ENCODE results near the gene PRKAG2.

The PRKAG2 gene

DNA sequence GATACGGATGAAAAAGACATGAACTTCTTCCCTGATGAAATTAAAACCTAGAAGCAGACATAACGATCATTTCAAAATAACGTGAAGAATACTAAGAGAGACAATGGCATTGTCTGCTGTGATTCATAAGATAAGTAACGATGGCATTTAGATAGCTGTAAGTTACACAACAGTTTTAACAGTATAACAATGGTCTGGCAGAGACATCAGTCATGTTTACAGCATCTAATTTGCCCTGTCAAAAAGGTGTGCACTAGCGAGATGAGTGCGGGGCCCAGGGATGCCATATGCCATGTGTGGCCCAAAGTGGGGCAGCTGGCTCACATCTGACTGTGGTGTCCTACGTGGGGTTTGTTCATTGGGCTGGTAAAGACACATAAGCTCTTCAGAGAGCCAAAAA lies 301.5 kb downstream of the PRKAG2 start:
- TF ChIP-seq, protein P1, sequence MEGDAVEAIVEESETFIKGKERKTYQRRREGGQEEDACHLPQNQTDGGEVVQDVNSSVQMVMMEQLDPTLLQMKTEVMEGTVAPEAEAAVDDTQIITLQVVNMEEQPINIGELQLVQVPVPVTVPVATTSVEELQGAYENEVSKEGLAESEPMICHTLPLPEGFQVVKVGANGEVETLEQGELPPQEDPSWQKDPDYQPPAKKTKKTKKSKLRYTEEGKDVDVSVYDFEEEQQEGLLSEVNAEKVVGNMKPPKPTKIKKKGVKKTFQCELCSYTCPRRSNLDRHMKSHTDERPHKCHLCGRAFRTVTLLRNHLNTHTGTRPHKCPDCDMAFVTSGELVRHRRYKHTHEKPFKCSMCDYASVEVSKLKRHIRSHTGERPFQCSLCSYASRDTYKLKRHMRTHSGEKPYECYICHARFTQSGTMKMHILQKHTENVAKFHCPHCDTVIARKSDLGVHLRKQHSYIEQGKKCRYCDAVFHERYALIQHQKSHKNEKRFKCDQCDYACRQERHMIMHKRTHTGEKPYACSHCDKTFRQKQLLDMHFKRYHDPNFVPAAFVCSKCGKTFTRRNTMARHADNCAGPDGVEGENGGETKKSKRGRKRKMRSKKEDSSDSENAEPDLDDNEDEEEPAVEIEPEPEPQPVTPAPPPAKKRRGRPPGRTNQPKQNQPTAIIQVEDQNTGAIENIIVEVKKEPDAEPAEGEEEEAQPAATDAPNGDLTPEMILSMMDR (IDR thresholded peaks at IDR 0.05): no peak

- TF ChIP-seq, protein P1 (IDR thresholded peaks at IDR 0.05): no peak
These were observed 304.8 kb downstream of the PRKAG2 start for GRCh38 chr7:151572136-151572535.

- TF ChIP-seq, protein P1 (IDR thresholded peaks at IDR 0.05): no peak
These were observed 305.4 kb downstream of the PRKAG2 start for GRCh38 chr7:151571471-151571870.

DNA sequence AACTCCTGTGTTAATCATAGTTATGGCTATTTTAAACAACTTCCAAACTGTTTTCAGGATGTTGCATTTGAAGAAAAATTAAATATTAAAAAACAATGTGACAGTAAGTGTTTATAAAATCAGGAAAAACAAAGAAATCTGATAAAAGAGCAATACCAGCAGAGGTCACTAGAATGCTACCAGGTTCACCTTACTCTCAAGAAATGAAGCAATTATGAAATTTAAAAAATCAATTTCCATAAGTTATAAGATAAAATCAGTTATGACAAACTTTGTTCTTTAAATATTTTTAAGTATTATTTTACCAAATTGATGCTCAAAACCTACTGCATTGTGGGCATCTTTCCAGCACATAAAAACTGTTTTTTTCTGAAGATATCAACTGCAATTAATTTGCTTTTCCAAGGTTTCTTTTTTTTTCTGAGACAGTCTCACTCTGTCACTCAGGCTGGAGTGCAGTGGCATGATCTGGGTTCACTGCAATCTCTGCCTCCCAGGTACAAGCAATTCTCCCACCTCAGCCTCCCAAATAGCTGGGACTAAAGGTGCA lies 306.5 kb downstream of the PRKAG2 start:
- TF ChIP-seq, protein P1 (IDR thresholded peaks at IDR 0.05): peak; percentile 64

DNA sequence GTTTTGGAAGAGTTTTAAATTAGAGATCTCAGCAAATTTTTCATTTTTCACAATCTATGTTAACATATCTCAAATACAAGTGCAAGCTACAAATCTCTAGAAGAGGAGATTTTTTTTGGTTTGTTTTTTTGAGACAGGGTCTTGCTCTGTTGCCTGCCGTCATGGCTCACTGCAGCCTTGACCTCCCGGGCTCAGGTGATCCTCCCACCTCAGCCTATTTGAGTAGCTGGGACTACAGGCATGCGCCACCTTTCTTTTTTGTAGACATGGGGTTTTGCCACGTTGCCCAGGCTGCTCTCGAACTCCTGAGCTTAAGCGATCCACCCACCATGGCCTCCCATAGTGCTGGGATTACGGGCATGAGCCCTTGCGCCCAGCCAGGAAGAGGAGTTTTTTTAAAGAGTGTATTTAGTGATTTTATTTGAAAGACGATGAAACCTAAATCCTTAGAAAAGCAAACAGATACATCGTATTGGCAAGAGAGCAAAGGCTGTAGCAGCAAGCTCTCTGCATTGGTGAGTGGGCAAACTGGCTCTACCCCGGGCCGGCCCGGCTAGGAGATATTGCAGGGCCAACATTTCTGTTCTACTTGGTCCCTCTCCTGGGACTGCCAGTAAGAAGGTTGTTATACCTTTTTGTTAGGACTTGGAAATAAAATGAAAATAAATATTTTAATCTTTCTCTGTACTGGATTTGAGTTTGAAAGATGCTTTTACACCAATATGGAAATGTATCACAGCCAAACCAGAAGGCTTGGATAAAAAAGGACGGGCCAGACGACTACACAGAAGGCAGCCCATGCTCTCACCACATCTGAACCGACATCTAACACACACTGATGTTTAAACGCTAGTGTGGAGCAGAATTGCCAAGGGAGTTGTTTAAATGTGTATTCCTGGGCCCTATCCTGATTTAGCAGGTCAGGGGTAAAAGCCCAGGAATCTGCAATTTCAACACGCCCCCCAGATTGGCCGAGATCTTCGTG lies 307.7 kb downstream of the PRKAG2 start:
- TF ChIP-seq, protein P1 (IDR thresholded peaks at IDR 0.05): no peak

DNA sequence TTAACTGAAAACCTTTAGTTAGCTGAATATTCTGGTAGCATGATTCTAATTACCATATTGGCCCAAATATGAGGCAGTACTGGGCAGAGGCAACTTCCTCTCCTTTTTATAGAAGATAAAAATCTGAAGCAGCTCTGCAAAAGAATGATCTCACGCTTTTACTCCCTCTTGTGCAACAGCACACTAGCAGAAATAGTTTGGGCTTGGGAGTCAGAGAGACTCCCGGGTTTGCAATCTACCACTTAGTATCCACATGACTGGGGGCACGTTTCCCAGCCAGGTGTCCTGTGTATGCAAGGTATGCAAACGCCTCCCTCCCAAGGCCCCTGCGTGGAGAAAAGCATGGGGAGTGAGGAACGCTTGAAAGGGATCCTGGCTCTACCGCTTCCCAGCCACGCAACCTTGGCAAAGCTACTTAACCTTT lies 310.0 kb downstream of the PRKAG2 start:
- TF ChIP-seq, protein P1 (IDR thresholded peaks at IDR 0.05): no peak

GRCh38 chr7:151565541-151565940 lies 311.4 kb downstream of the PRKAG2 start:
- TF ChIP-seq, protein P1 (IDR thresholded peaks at IDR 0.05): no peak

Measured in LNCAP (cell line).